Keratinocyte (primary cell): Measurements from ENCODE around the gene MRC2. TPM values are rescaled to one million over a fixed set of nuclear protein-coding genes. Genes with fewer than 3 reads are reported as not detected.

Source experiments
- DNase-seq: peaks from one replicate; pipeline ENCODE4 v3.0.0-alpha.2; 2011; ENCODE audit warnings: low read depth, missing footprints, low spot score
- FAIRE-seq: peaks from 2 replicates; lab custom pipeline; 2011; peaks lifted over from hg19 to GRCh38; lab: Jason Lieb, UNC
- H2AFZ ChIP-seq: 2 replicates; pipeline ENCODE4 v1.6.0; 2012; ENCODE audit warnings: low read length, control low read depth, inconsistent platforms; ENCODE audit not compliant: control insufficient read depth
- H3K27ac ChIP-seq: 2 replicates; pipeline ENCODE4 v1.5.1; 2011; ENCODE audit warnings: low read length; ENCODE audit not compliant: control insufficient read depth, insufficient read depth
- H3K27me3 ChIP-seq: 3 replicates; pipeline ENCODE4 v1.6.0; 2011; ENCODE audit warnings: low read length; ENCODE audit not compliant: control insufficient read depth, insufficient read depth; ENCODE audit errors: extremely low read depth
- H3K36me3 ChIP-seq, 2 experiments: 2 replicates in 1 of 2; 3 replicates in 1 of 2; pipeline ENCODE4 v1.5.1; 2011; ENCODE audit warnings: low read length in 2 of 2, mild to moderate bottlenecking in 1 of 2; ENCODE audit not compliant: control insufficient read depth in 2 of 2, insufficient read depth in 2 of 2; ENCODE audit errors: extremely low read depth in 1 of 2
- H3K4me1 ChIP-seq: 3 replicates; pipeline ENCODE4 v1.5.1; 2011; ENCODE audit warnings: low read length; ENCODE audit not compliant: control insufficient read depth, insufficient read depth; ENCODE audit errors: extremely low read depth
- H3K4me2 ChIP-seq: 3 replicates; pipeline ENCODE4 v1.6.0; 2011; ENCODE audit warnings: low read depth, low read length; ENCODE audit not compliant: control insufficient read depth, insufficient read depth; ENCODE audit errors: extremely low read depth
- H3K4me3 ChIP-seq, 3 experiments: fragments of 200-600 bp in 1 of 3; sonication (generic) in 1 of 3; 2 replicates in 2 of 3; 3 replicates in 1 of 3; pipeline ENCODE4 v1.5.1; 2011 to 2016; ENCODE audit warnings: low read length in 3 of 3, mild to moderate bottlenecking in 3 of 3, control low read depth in 2 of 3, inconsistent platforms in 1 of 3, low read depth in 1 of 3, mixed read lengths in 1 of 3, mixed run types in 1 of 3, moderate library complexity in 1 of 3; ENCODE audit not compliant: control insufficient read depth in 2 of 3, insufficient read depth in 2 of 3; ENCODE audit errors: extremely low read depth in 1 of 3
- H3K79me2 ChIP-seq: 2 replicates; pipeline ENCODE4 v1.6.0; 2012; ENCODE audit warnings: low read length; ENCODE audit not compliant: control insufficient read depth, insufficient read depth
- H3K9ac ChIP-seq: 3 replicates; pipeline ENCODE4 v1.6.0; 2011; ENCODE audit warnings: low read length; ENCODE audit not compliant: control insufficient read depth, insufficient read depth; ENCODE audit errors: extremely low read depth
- H3K9me1 ChIP-seq: 3 replicates; pipeline ENCODE4 v1.6.0; 2011; ENCODE audit warnings: low read length; ENCODE audit not compliant: control insufficient read depth, insufficient read depth; ENCODE audit errors: extremely low read depth
- H3K9me3 ChIP-seq: 2 replicates; pipeline ENCODE4 v1.5.1; 2012; ENCODE audit warnings: low read depth, low read length; ENCODE audit not compliant: control insufficient read depth
- H4K20me1 ChIP-seq: 3 replicates; pipeline ENCODE4 v1.6.0; 2011; ENCODE audit warnings: low read length; ENCODE audit not compliant: control insufficient read depth, insufficient read depth; ENCODE audit errors: extremely low read depth
- CTCF ChIP-seq, 3 experiments: IDR thresholded peaks in 1 of 3; conservative IDR thresholded peaks in 1 of 3; optimal IDR thresholded peaks in 1 of 3; 2 replicates in 2 of 3; 3 replicates in 1 of 3; pipeline versions ENCODE3 to v1.5.1; 2011; ENCODE audit warnings: low read length in 3 of 3, mild to moderate bottlenecking in 3 of 3, moderate library complexity in 2 of 3, control low read depth in 1 of 3, inconsistent platforms in 1 of 3; ENCODE audit not compliant: insufficient read depth in 2 of 3; ENCODE audit errors: extremely low read depth in 1 of 3
- EZH2 ChIP-seq: IDR thresholded peaks from one replicate; pipeline ENCODE4 v1.6.1; 2012; ENCODE audit warnings: inconsistent platforms, mild to moderate bottlenecking, low read length, moderate library complexity
- dilution Hi-C: fragments of 300-500 bp; cut with MboI; formaldehyde crosslinking; loops from one replicate; pipeline ENCODE4 v1.7.0; 2020; ENCODE audit warnings: low sequenced_read_pairs; ENCODE audit not compliant: extremely low pct_ligation_motif_present
- polyA plus RNA-seq, 5 experiments: library from polyadenylated mRNA; depleted of rRNA in 3 of 5; stranded (reverse) in 3 of 5; stranded (forward) in 1 of 5; unstranded in 1 of 5; fragments of >200 nt; gene quantifications; 1 replicate in 1 of 5; 2 replicates in 3 of 5; 3 replicates in 1 of 5; pipeline versions ENCODE4 v1.2.1 to v1.2.3, GENCODE V29; 2011 to 2012; ENCODE audit warnings: missing spikeins in 2 of 5, low read depth in 1 of 5, low replicate concordance in 1 of 5

The MRC2 gene
- polyA plus RNA-seq, 1 donor (not counting 4 experiments of a cell fraction or from before 2014, with no cell fraction given) = 14.0 TPM

DNA sequence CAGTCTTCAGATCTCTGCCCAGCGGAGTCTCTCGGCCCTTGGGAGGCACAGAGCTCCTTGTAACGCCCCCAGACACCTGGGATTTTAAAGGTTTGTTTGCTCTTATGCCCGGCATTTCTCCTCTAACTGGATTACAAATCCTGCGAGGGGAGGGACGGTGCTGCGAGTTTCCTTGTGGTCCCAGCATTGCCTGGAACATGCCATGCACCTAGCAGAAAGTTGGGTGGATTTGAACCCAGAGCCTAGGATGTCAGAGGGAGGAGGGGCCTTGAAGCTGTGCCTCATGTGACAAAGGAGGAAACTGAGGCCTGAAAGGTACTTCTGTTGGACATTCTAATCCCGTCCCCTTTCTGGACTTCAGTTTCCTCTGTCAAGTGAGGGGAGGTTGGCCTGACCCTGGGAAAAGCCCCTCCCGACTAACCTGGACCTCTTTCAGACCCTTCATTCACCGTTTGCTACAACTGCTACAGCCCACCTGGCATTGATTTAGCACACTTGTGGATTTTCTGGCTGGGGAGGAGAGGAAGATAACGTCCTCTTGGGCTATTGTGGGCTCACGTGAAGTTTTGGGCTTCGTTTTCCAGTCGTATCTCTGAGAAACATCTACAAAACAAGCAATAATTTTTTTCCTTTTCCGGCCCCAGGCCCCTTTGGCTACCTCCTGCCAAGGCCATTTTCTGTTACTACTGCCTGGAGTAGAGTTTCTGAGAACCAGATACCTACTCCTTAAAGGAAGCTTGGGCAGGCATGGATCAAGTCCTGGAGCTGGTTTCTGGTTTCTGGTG is 30.9 kb downstream of the MRC2 start:
- H3K9me1 ChIP-seq = no peaks in the 10 kb centered on the region
- H3K27me3 ChIP-seq = no peaks in the 10 kb centered on the region
- no peak overlapping the region for H3K9ac ChIP-seq
- H3K79me2 ChIP-seq = no peaks in the 10 kb centered on the region
- FAIRE-seq (no peak), DNase-seq (no peak)
- H4K20me1 ChIP-seq = no peaks in the 10 kb centered on the region
- H3K4me3 ChIP-seq = no peak overlapping the region
- no peak overlapping the region for H2AFZ ChIP-seq
- dilution Hi-C loops = no loop called here
- H3K27ac ChIP-seq = no peak overlapping the region
- no peaks in the 10 kb centered on the region for H3K9me3 ChIP-seq
- H3K4me1 ChIP-seq = no peaks in the 10 kb centered on the region
- no peak for TF ChIP-seq CTCF (optimal IDR thresholded peaks at IDR 0.05 in 1 of 3, IDR thresholded peaks at IDR 0.05 in 1 of 3, conservative IDR thresholded peaks at IDR 0.05 in 1 of 3; ENCODE audit: extremely low read depth in 1 of 3, insufficient read depth in 2 of 3, low read length in 3 of 3)
- TF ChIP-seq EZH2 = no peak
- no peak overlapping the region for H3K4me2 ChIP-seq
- H3K36me3 ChIP-seq = peaks cover 0 to 2% of the 10 kb centered on the region in 2 experiments

DNA sequence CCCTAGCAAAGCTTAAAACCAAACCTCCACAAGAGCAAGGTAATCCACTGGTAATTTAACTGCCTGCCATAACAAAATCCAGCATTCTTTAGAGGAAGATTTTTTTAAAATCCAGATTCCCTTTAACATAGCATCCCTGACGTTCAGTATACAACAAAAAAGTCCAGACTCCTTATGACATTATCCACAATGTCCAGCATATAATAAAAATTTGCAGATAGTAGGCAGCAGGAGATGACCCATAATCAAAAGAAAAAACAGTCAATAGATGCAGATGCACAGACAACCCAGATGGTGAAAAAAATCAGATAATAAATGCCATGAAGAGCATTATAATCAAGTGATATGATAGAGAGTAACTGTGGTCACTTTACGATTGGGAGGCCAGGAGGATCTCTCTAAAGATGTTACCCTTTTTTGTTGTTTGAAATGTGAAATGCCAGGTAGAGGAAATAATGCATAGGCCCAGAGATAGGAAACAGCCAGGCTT is 33.2 kb downstream of the MRC2 start:
- no peaks in the 10 kb centered on the region for H3K79me2 ChIP-seq
- dilution Hi-C loops = no loop called here

More for the DNA sequence above, 33.2 kb downstream of the MRC2 start:
- Histone ChIP-seq H3K4me2 (no peak overlapping the region), H3K4me1 (no peaks in the 10 kb centered on the region), H4K20me1 (no peaks in the 10 kb centered on the region), H2AFZ (no peak overlapping the region), H3K9me1 (no peaks in the 10 kb centered on the region), H3K4me3 (no peak overlapping the region), H3K27ac (no peak overlapping the region), H3K27me3 (no peaks in the 10 kb centered on the region), H3K36me3 (peaks cover 0 to 6% of the 10 kb centered on the region in 2 experiments), H3K9ac (no peak overlapping the region), H3K9me3 (no peaks in the 10 kb centered on the region)
- DNase-seq (no peak), FAIRE-seq (no peak)
- TF ChIP-seq EZH2 = no peak
- no peak for TF ChIP-seq CTCF (optimal IDR thresholded peaks at IDR 0.05 in 1 of 3, IDR thresholded peaks at IDR 0.05 in 1 of 3, conservative IDR thresholded peaks at IDR 0.05 in 1 of 3; ENCODE audit: extremely low read depth in 1 of 3, insufficient read depth in 2 of 3, low read length in 3 of 3)
